Prostate gland (tissue), 2 donors: ENCODE results near the gene ROBO1.

Source experiments
- POLR2A ChIP-seq: fragments of 450-650 bp; IDR thresholded peaks from one replicate; pipeline ENCODE4 v1.6.1; 2016; ENCODE audit warnings: antibody characterized with exemption, mild to moderate bottlenecking
- POLR2AphosphoS5 ChIP-seq: sonication (generic); formaldehyde crosslinking; IDR thresholded peaks from one replicate; pipeline ENCODE4 v1.6.1; 2017; ENCODE audit warnings: antibody characterized with exemption
- TF ChIP-seq, protein P1 (sequence below), 4 experiments: fragments of 200-600 bp in 2 of 4; fragments of 450-650 bp in 2 of 4; sonication (generic) in 2 of 4; IDR thresholded peaks; 1 replicate in 3 of 4; 2 replicates in 1 of 4; pipeline ENCODE4 v1.5.1; 2016 to 2019; ENCODE audit warnings: antibody characterized with exemption in 4 of 4, mild to moderate bottlenecking in 2 of 4, moderate library complexity in 2 of 4

DNA sequence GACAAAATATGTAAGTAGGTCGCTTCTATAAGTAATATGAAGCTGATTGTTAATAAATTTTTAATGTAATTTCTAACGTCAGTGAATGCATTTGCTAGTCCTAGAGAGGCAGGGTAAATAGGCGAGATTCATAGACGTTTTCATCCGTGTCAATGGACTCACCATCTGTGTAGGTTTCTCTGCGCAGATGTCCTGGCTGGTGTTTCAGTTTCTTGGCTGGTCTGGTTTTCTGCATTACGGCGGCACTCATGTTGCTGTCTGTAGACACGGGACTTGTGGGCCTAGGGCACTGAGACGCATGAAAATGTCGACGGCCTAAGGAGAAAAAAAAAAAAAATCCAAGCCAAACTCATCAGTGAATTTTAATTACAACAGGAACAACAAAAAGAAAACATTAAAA lies 1153.3 kb downstream of the ROBO1 start:
- TF ChIP-seq, protein P1, sequence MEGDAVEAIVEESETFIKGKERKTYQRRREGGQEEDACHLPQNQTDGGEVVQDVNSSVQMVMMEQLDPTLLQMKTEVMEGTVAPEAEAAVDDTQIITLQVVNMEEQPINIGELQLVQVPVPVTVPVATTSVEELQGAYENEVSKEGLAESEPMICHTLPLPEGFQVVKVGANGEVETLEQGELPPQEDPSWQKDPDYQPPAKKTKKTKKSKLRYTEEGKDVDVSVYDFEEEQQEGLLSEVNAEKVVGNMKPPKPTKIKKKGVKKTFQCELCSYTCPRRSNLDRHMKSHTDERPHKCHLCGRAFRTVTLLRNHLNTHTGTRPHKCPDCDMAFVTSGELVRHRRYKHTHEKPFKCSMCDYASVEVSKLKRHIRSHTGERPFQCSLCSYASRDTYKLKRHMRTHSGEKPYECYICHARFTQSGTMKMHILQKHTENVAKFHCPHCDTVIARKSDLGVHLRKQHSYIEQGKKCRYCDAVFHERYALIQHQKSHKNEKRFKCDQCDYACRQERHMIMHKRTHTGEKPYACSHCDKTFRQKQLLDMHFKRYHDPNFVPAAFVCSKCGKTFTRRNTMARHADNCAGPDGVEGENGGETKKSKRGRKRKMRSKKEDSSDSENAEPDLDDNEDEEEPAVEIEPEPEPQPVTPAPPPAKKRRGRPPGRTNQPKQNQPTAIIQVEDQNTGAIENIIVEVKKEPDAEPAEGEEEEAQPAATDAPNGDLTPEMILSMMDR (IDR thresholded peaks at IDR 0.05) = no peak
- TF ChIP-seq POLR2AphosphoS5 = no peak
- TF ChIP-seq POLR2A = no peak
